ENCODE measurements around the gene HPDL. TPM values are rescaled to one million over a fixed set of nuclear protein-coding genes. Genes with fewer than 3 reads are reported as not detected.

The HPDL gene
- total RNA-seq, 1 experiment from 2014 or later: 8.4 TPM

- no peak overlapping the region for H3K4me3 Mint-ChIP-seq (ENCODE audit: low read depth, unreplicated experiment)
Measured at GRCh38 chr1:45378184-45378583, 51.5 kb downstream of the HPDL start.

More at GRCh38 chr1:45378184-45378583, 51.5 kb downstream of the HPDL start:
- CTCF ChIA-PET: no interaction called here
- H3K9me3 Mint-ChIP-seq (ENCODE audit: low read depth, unreplicated experiment): no peaks in the 10 kb centered on the region
- H3K36me3 Mint-ChIP-seq (ENCODE audit: insufficient read depth, unreplicated experiment): no peaks in the 10 kb centered on the region
- no peaks in the 10 kb centered on the region for H3K4me1 Mint-ChIP-seq (ENCODE audit: low read depth, unreplicated experiment)
- TF ChIP-seq CTCF (IDR thresholded peaks at IDR 0.05; ENCODE audit: unreplicated experiment): no peak
- H3K27me3 Mint-ChIP-seq (ENCODE audit: unreplicated experiment): no peaks in the 10 kb centered on the region
- H3K27ac Mint-ChIP-seq (ENCODE audit: unreplicated experiment): no peak overlapping the region
- intact Hi-C loops (cut with micrococcal nuclease; ENCODE audit: unreplicated experiment): no loop called here
- BruUV-seq (replicated peaks): no TSS peak
- DNase-seq: no peak

Other genes with a start within 250 kb of the HPDL start
- 0.24 and 0.40 TPM in 2 replicates for gene ZSWIM5, start 120.3 kb upstream of the HPDL start, total RNA-seq (2022)
- 14.2 TPM in 2 replicates for gene TOE1, start 13.3 kb downstream of the HPDL start, total RNA-seq (2022)
- 48.1 and 53.1 TPM in 2 replicates for gene MUTYH, start 13.5 kb downstream of the HPDL start, total RNA-seq (2022)
- 1.8 and 2.3 TPM in 2 replicates for gene TESK2, start 164.3 kb downstream of the HPDL start, total RNA-seq (2022)
- gene CCDC163, start 173.2 kb downstream of the HPDL start, total RNA-seq (2022): 4.9 and 6.0 TPM in 2 replicates
- 13.6 and 15.5 TPM in 2 replicates for gene MMACHC, start 173.4 kb downstream of the HPDL start, total RNA-seq (2022)
- 686 and 744 TPM in 2 replicates for gene PRDX1, start 195.0 kb downstream of the HPDL start, total RNA-seq (2022)
- 111 and 119 TPM in 2 replicates for gene AKR1A1, start 223.9 kb downstream of the HPDL start, total RNA-seq (2022)